Activated CD4-positive, CD25-positive, alpha-beta regulatory T cell (primary cell): Measurements from ENCODE around the gene B4GALT3.
"Not testable (repeated sequence)": the region's sequence is repeated elsewhere in the genome, so short reads cannot be mapped to it uniquely, and the experiment has no call there.

ENCODE experiments used
- DNase-seq, 4 experiments: peaks; one replicate each; lab custom pipeline; 2025; lab: John Stamatoyannopoulos, UW

Gene B4GALT3

GRCh38 chr1:161177112-161177935 is at the start of gene B4GALT3:
TSS of gene B4GALT3 (minus strand) at chr1:161177507. CDS start at chr1:161176060, 1,447 bp downstream.
- peak; percentile 87 to 96 (median 93) for DNase-seq

- no peak for DNase-seq
These were observed 49.5 kb upstream of the B4GALT3 start for GRCh38 chr1:161226759-161227158.

GRCh38 chr1:161226320-161226711 is 49.0 kb upstream of the B4GALT3 start:
- DNase-seq: no peak

- DNase-seq: peak; percentile 61 to 86 (median 74)
These were observed 48.4 kb upstream of the B4GALT3 start, which contains the start of gene TOMM40L for GRCh38 chr1:161225534-161226319. TSS of gene TOMM40L (plus strand) at chr1:161226060. CDS start at chr1:161226490, 430 bp downstream.

- no peak for DNase-seq
These were observed 47.8 kb upstream of the B4GALT3 start for GRCh38 chr1:161225178-161225533.

GRCh38 chr1:161224695-161225087 is 47.4 kb upstream of the B4GALT3 start:
- DNase-seq: not testable (repeated sequence)

GRCh38 chr1:161223805-161224694 is 46.7 kb upstream of the B4GALT3 start:
- DNase-seq: no peak

- DNase-seq: no peak
These were observed 45.1 kb upstream of the B4GALT3 start for GRCh38 chr1:161222175-161223019.

GRCh38 chr1:161220002-161220401 is 42.7 kb upstream of the B4GALT3 start:
- DNase-seq: no peak

GRCh38 chr1:161219078-161219892 is 42.0 kb upstream of the B4GALT3 start:
- no peak for DNase-seq

- peak in 3 of 4 experiments; percentile 20 to 69 (median 65) for DNase-seq
These were observed 41.2 kb upstream of the B4GALT3 start for GRCh38 chr1:161218301-161219077.

GRCh38 chr1:161217831-161218230 is 40.5 kb upstream of the B4GALT3 start:
- DNase-seq: no peak

- no peak for DNase-seq
These were observed 39.8 kb upstream of the B4GALT3 start for GRCh38 chr1:161216945-161217712.

- DNase-seq: no peak
These were observed 37.8 kb upstream of the B4GALT3 start, which contains the start of gene FCER1G for GRCh38 chr1:161215076-161215475. TSS of gene FCER1G (plus strand) at chr1:161215295. CDS start at chr1:161215322, 27 bp downstream.

GRCh38 chr1:161214369-161214768 is 37.1 kb upstream of the B4GALT3 start:
- no peak for DNase-seq

GRCh38 chr1:161209790-161210409 is 32.6 kb upstream of the B4GALT3 start:
- DNase-seq: peak; percentile 43 to 63 (median 56)

GRCh38 chr1:161207173-161207572 is 29.9 kb upstream of the B4GALT3 start:
- no peak for DNase-seq
